GM19455 (cell line): ENCODE measurements around the gene NKIRAS2.

Source experiments
- ATAC-seq: cut with Tn5 transposase; IDR thresholded peaks from one replicate; pipeline ENCODE4 v1.9.1; 2021; ENCODE audit not compliant: unreplicated experiment

The NKIRAS2 gene

GRCh38 chr17:42053731-42054500, 34.0 kb downstream of the NKIRAS2 start:
- no peak for ATAC-seq

- ATAC-seq: no peak
Measured at GRCh38 chr17:42055027-42055426, 35.1 kb downstream of the NKIRAS2 start.

DNA sequence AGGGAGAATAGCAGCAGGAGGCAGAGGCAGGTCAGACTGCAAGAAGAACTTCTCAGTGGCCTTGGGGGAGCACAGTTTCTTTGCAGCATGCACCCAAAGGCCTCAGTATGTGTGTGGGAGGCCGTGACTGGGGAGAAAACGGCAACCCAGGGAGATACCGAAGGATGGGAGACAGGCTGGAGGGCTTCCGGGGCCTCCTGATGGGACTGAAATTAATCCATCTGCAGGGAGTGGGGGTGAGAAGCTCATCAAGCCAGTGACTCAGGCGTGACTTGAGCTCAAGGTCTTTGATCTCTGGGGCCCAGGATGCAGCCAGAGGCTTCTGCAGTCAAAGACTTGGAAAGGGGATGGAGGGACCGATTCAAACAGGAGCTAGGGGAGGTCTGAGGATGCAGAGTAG, 35.6 kb downstream of the NKIRAS2 start:
- no peak for ATAC-seq

- no peak for ATAC-seq
Measured at GRCh38 chr17:42056635-42057034, 36.7 kb downstream of the NKIRAS2 start.

DNA sequence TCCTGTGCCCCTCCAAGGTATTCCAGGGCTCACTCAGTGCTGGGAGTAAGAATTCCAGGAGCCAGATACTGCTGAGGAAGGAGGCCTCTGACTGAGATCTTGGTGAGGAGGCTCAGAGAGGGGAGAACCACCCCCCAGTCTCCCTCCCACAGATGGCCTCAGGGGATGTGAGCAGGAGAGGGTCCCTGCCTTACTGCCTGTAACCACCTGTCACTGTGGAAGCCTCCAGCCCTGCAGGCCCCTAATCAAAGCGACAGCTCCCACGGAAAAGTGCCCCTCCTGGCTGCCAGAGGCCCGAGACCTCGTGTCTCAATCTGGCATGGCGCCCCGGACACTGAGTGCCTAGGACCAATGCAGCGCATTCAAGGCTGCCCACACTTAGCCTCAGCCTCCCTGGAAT, 38.2 kb downstream of the NKIRAS2 start:
- ATAC-seq: no peak

DNA sequence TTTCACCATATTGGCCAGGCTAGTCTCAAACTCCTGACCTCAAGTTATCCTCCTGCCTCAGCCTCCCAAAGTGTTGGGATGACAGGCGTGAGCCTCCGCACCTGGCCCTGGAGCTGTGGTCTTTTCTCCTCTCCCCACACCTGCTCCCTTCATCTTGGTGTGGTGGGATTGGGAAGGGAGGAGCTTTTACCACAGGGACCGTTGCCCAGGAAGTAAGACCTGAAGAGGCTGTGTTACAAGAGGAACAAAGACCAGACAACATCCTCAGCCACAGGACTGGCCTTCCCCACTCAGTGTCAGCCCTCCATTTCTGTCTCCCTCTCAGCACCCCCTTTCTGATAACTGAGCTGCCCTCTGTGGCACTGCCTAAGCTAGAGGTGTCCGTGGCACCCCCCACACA, 39.9 kb downstream of the NKIRAS2 start:
- ATAC-seq: no peak

- no peak for ATAC-seq
Measured at GRCh38 chr17:42060231-42060630, 40.3 kb downstream of the NKIRAS2 start.

DNA sequence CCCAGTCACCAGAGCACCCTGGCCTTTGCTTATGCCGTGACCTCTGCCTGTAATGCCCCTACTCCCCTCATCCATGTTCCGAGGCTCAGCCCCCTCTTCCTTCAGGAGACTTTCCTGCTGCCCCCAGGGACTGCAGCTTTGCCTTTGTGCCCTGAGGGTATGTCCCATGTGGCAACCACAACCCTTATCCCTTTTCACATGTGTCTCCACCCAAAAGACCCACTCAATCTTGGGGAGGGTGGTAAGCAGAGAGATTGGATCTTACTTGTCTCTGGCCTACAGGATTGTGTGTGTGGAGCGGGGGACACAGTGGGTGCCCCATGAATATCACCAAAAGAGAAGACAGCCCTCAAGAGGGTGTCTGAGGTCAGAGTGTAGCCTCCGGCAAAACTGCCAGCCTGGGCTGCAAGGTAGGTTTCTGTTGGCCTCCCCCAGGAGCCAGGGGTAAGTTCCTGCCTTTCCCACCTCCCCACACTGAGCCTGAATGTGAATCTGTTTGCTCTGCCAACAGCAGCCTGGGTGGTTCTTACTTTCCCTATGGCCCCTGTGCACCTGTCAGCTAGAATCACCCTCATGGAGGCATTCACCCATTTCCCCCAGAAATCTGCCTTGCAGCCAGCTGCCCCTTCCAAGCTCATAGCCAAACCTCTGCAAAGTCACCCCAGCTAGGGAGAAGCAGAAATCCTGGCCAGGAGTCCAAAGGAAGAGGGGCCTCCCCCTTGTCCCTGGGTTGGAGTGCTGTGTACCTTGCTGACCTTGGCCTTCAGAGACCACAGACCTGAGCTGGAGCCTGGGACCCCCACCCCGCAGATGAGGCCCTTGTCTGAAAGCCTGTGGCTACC, 42.0 kb downstream of the NKIRAS2 start:
- ATAC-seq: no peak

DNA sequence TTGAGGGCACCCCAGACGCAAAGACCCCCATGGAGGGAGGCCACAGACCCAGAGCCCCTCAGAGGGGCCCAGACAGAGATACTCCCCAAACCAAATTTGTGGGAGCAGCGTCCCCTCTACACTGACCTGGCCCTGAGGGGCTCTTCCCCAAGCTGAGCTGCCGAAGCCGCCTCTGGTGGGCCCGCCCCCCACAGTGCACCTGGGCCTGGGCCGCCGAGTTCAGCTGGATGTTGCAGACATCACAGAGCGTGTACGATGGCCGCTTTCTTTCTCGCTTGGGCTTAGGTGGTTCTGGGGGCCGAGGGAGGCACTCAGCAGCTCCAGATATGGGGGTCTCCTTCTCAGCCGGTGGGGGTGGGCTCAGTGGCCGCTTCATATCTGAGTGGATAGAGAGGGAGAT, 42.8 kb downstream of the NKIRAS2 start:
- ATAC-seq: no peak

GRCh38 chr17:42065201-42065600, 45.3 kb downstream of the NKIRAS2 start:
- no peak for ATAC-seq

GRCh38 chr17:42067371-42068091, 47.6 kb downstream of the NKIRAS2 start:
- no peak for ATAC-seq

GRCh38 chr17:42068979-42069378, 49.1 kb downstream of the NKIRAS2 start:
- ATAC-seq: no peak

DNA sequence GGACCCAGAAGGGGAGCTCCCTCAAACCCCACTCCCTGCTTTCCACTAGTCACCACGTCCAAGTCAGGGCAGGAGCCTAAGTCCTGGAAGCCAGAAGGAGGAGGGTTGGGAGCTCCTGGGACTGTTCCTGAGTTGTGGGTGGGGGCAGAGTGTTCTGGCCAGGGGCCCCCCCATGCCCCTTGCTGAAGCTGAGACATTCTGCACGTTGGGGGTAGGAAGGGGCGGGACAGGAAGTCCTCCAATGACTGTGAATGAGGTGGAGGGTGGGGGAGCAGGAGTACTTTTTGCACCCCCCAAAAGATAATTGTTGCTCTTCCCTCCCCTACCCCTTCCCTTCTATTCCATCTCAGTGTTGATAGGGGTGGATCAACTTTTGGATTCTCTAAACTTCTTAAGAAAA, 51.9 kb downstream of the NKIRAS2 start:
- no peak for ATAC-seq

DNA sequence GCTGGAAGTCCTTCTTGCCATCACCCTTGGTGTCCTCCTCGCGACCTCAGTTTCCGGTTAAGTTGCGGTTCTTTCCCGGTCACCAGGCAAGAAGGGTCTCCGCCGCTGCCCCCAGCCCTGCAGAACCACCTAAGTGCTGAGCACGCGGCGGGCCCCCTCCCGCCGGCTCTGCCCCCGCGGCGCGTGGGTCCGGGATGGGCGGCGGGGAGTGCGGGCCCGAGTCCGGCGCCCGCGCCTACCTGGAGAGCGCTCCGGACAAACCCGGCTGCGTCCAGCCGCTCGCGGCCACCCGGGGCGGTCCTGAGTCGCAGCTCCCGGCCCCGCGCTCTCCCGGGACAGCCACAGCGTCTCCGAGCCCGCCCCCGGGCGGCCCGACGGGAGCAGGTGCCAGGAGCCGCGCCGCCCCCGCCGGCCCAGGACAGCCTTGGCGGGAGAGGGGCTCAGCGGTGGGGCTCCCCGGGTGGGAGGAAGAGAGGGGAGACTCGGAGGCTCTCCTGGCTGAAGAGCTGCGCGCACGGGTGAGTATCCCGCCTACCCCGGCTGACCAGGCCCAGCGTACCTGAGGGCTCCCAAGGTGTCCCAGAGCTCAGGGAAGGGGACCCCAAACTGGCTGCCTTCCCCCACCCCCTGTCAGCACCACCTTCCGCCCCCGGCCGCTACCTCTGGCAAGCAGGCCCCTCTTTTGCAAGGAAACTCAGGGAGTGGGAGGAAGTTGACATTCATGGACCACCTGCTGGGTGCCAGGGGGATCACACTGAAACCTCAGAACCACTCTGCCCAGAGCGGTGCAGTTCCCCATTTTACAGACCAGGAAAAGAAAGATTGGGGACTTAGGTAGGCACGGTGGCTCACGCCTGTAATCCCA, 52.7 kb downstream of the NKIRAS2 start:
- no peak for ATAC-seq
